Measurements from ENCODE around the gene RFT1. TPM values are rescaled to one million over a fixed set of nuclear protein-coding genes. Genes with fewer than 3 reads are reported as not detected.
"Not testable (repeated sequence)": the region's sequence is repeated elsewhere in the genome, so short reads cannot be mapped to it uniquely, and the experiment has no call there.

RFT1 gene
- total RNA-seq, 6 experiments from 2014 or later, result 9.3 to 12.4 (median 10.4) TPM

GRCh38 chr3:53153980-53154379, 23.7 kb upstream of the RFT1 start:
- no peak for TF ChIP-seq CTCF (IDR thresholded peaks at IDR 0.05)
- TF ChIP-seq POLR2A (IDR thresholded peaks at IDR 0.05), result no peak
- no peak overlapping the region for H3K27ac ChIP-seq
- intact Hi-C loops (cut with DNase I), result no loop called here

GRCh38 chr3:53153264-53153823, 23.1 kb upstream of the RFT1 start:
- peaks cover 0 to 29% (median 4%) of the 10 kb centered on the region in 4 donors for H3K4me1 ChIP-seq
- TF ChIP-seq POLR2A (IDR thresholded peaks at IDR 0.05) (no peak), CTCF (IDR thresholded peaks at IDR 0.05) (no peak)
- no peak overlapping the region for H3K4me3 ChIP-seq
- ATAC-seq (no peak), DNase-seq (peak in 1 of 3 donors; percentile 6)
- 49% methylated on average over 3 of the region's 3 CpGs for WGBS (ENCODE audit: insufficient coverage, low coverage, low lambda C conversion rate, missing lambda C conversion rate)
- no peaks in the 10 kb centered on the region for H3K27me3 ChIP-seq
- intact Hi-C loops (cut with DNase I), result no loop called here
- H3K36me3 ChIP-seq, result no peaks in the 10 kb centered on the region
- no peak overlapping the region for H3K27ac ChIP-seq
- no peaks in the 10 kb centered on the region for H3K9me3 ChIP-seq

More at GRCh38 chr3:53153980-53154379, 23.7 kb upstream of the RFT1 start:
- ATAC-seq (no peak), DNase-seq (no peak)
- Histone ChIP-seq H3K4me3 (no peak overlapping the region), H3K9me3 (no peaks in the 10 kb centered on the region), H3K36me3 (no peaks in the 10 kb centered on the region), H3K4me1 (peaks cover 0 to 31% (median 5%) of the 10 kb centered on the region in 4 donors), H3K27me3 (no peaks in the 10 kb centered on the region)
- no CpG with 5 or more reads among the region's 6 CpGs for WGBS (ENCODE audit: insufficient coverage, low coverage, low lambda C conversion rate, missing lambda C conversion rate)

- H3K27me3 ChIP-seq, result no peaks in the 10 kb centered on the region
- ATAC-seq (no peak), DNase-seq (peak in 1 of 3 donors; percentile 47)
- H3K27ac ChIP-seq, result no peak overlapping the region
- TF ChIP-seq POLR2A (IDR thresholded peaks at IDR 0.05), result no peak
- no peak for TF ChIP-seq CTCF (IDR thresholded peaks at IDR 0.05)
- H3K9me3 ChIP-seq, result no peaks in the 10 kb centered on the region
- 74% methylated on average over 7 of the region's 20 CpGs for WGBS (ENCODE audit: insufficient coverage, low coverage, low lambda C conversion rate, missing lambda C conversion rate)
- H3K36me3 ChIP-seq, result no peaks in the 10 kb centered on the region
- peaks cover 0 to 29% (median 4%) of the 10 kb centered on the region in 4 donors for H3K4me1 ChIP-seq
- intact Hi-C loops (cut with DNase I), result no loop called here
- no peak overlapping the region for H3K4me3 ChIP-seq
These were observed 21.8 kb upstream of the RFT1 start for GRCh38 chr3:53151870-53152660.

GRCh38 chr3:53151465-53151864, 21.2 kb upstream of the RFT1 start:
- no peak for TF ChIP-seq CTCF (IDR thresholded peaks at IDR 0.05)
- TF ChIP-seq POLR2A (IDR thresholded peaks at IDR 0.05), result no peak
- Histone ChIP-seq H3K27ac (no peak overlapping the region), H3K9me3 (no peaks in the 10 kb centered on the region), H3K27me3 (no peaks in the 10 kb centered on the region), H3K4me1 (peaks cover 0 to 29% (median 4%) of the 10 kb centered on the region in 4 donors), H3K36me3 (no peaks in the 10 kb centered on the region), H3K4me3 (no peak overlapping the region)
- intact Hi-C loops (cut with DNase I), result no loop called here
- no CpG with 5 or more reads among the region's 5 CpGs for WGBS (ENCODE audit: insufficient coverage, low coverage, low lambda C conversion rate, missing lambda C conversion rate)
- ATAC-seq, result no peak
- peak in 1 of 3 donors; percentile 29 for DNase-seq

GRCh38 chr3:53151086-53151438, 20.8 kb upstream of the RFT1 start:
- H3K27ac ChIP-seq; H3K36me3 ChIP-seq; H3K9me3 ChIP-seq; intact Hi-C loops (cut with DNase I); ATAC-seq; H3K4me3 ChIP-seq; H3K27me3 ChIP-seq: not testable (repeated sequence)
- DNase-seq, result peak in 1 of 3 donors; percentile 11
- 85% methylated on average over 8 of the region's 9 CpGs for WGBS (ENCODE audit: insufficient coverage, low coverage, low lambda C conversion rate, missing lambda C conversion rate)
- peaks cover 0 to 29% (median 4%) of the 10 kb centered on the region in 4 donors for H3K4me1 ChIP-seq
